Endodermal cell (in vitro differentiated cells): ENCODE results near the gene POU2AF1. TPM values are rescaled to one million over a fixed set of nuclear protein-coding genes. Genes with fewer than 3 reads are reported as not detected.
A peak's percentile ranks its signal among the peaks of the same experiment; 100 is the strongest.

Experiments
- DNase-seq: peaks from one replicate; pipeline ENCODE4 v3.0.0-alpha.2; 2017
- H3K27ac ChIP-seq: 2 replicates; pipeline ENCODE4 v1.5.1; 2013; ENCODE audit warnings: mild to moderate bottlenecking, low read depth, low read length, moderate library complexity
- H3K27me3 ChIP-seq: 2 replicates; pipeline ENCODE4 v1.6.1; 2013; ENCODE audit warnings: mild to moderate bottlenecking, low read length, moderate library complexity; ENCODE audit not compliant: insufficient read depth, control insufficient read depth, poor library complexity, severe bottlenecking
- H3K36me3 ChIP-seq: 2 replicates; pipeline ENCODE4 v1.7.0; 2013; ENCODE audit warnings: mild to moderate bottlenecking, low read length, moderate library complexity; ENCODE audit not compliant: control insufficient read depth, insufficient read depth
- H3K4me1 ChIP-seq: one replicate; pipeline ENCODE4 v1.7.0; 2013; ENCODE audit warnings: low read length; ENCODE audit not compliant: control insufficient read depth, insufficient read depth
- H3K4me3 ChIP-seq: 2 replicates; pipeline ENCODE4 v1.5.1; 2013; ENCODE audit warnings: mild to moderate bottlenecking, low read length, moderate library complexity
- H3K9ac ChIP-seq: 2 replicates; pipeline ENCODE4 v1.6.1; 2013; ENCODE audit warnings: mild to moderate bottlenecking, low read length, moderate library complexity; ENCODE audit not compliant: poor library complexity, severe bottlenecking; ENCODE audit errors: extremely low read depth
- H3K9me3 ChIP-seq: 2 replicates; pipeline ENCODE4 v1.6.1; 2013; ENCODE audit warnings: mild to moderate bottlenecking, low read length, moderate library complexity; ENCODE audit not compliant: control insufficient read depth
- H3K27ac Mint-ChIP-seq: 2 replicates; pipeline ENCODE4 v1.8.0; 2020; ENCODE audit warnings: mixed read lengths
- H3K27me3 Mint-ChIP-seq: 2 replicates; pipeline ENCODE4 v1.8.0; 2021; ENCODE audit warnings: mild to moderate bottlenecking, mixed read lengths; ENCODE audit not compliant: insufficient read depth
- H3K36me3 Mint-ChIP-seq: 2 replicates; pipeline ENCODE4 v1.8.0; 2020; ENCODE audit warnings: low read depth, mixed read lengths
- H3K4me1 Mint-ChIP-seq: 2 replicates; pipeline ENCODE4 v1.8.0; 2020; ENCODE audit warnings: mixed read lengths
- H3K4me3 Mint-ChIP-seq: 2 replicates; pipeline ENCODE4 v1.8.0; 2020; ENCODE audit warnings: mild to moderate bottlenecking, moderate library complexity, mixed read lengths
- H3K9me3 Mint-ChIP-seq: 2 replicates; pipeline ENCODE4 v1.8.0; 2020; ENCODE audit warnings: mild to moderate bottlenecking, mixed read lengths
- WGBS, 2 experiments: methylation state at CpG; one replicate each; pipeline versions ENCODE4 v1.1.5 to v1.1.7; 2013; ENCODE audit warnings: missing lambda C conversion rate in 2 of 2, mixed read lengths in 1 of 2; ENCODE audit not compliant: insufficient coverage in 1 of 2, insufficient read length in 1 of 2; 5-methylcytosine and 5-hydroxymethylcytosine counted together
- total RNA-seq, 2 donors: library from RNA; stranded (reverse); fragmentation: NEBNext Ultra II Directional in 1 of 2; extraction: Animal tissue kit (Norgen Biotek cat#: 25700) in 1 of 2; gene quantifications; 2 replicates in 1 of 2; 3 replicates in 1 of 2; pipeline ENCODE4 v1.2.1, GENCODE V29; 2021
- TF ChIP-seq, protein P1 (sequence below): fragments of 200-600 bp; sonication (generic); conservative IDR thresholded peaks from 2 replicates; pipeline ENCODE4 v1.5.0; 2021; ENCODE audit warnings: antibody characterized with exemption, mild to moderate bottlenecking

Gene POU2AF1
- total RNA-seq, 2 donors from 2014 or later: 0.46 to 0.77 TPM

- no peak overlapping the region for H3K27ac Mint-ChIP-seq
- Histone ChIP-seq H3K4me1 (no peaks in the 10 kb centered on the region), H3K4me3 (no peak overlapping the region), H3K9me3 (no peaks in the 10 kb centered on the region), H3K27me3 (no peaks in the 10 kb centered on the region), H3K36me3 (no peaks in the 10 kb centered on the region), H3K9ac (no peak overlapping the region), H3K27ac (no peak overlapping the region)
- H3K27me3 Mint-ChIP-seq: peaks cover 9% of the 10 kb centered on the region
- DNase-seq: no peak
- H3K9me3 Mint-ChIP-seq: no peaks in the 10 kb centered on the region
- H3K4me1 Mint-ChIP-seq: peaks cover 11% of the 10 kb centered on the region
- no peaks in the 10 kb centered on the region for H3K36me3 Mint-ChIP-seq
- 94 to 100% methylated on average over 2 to 3 of the region's 5 CpGs for WGBS, 2 experiments
- no peak overlapping the region for H3K4me3 Mint-ChIP-seq
- TF ChIP-seq, protein P1, sequence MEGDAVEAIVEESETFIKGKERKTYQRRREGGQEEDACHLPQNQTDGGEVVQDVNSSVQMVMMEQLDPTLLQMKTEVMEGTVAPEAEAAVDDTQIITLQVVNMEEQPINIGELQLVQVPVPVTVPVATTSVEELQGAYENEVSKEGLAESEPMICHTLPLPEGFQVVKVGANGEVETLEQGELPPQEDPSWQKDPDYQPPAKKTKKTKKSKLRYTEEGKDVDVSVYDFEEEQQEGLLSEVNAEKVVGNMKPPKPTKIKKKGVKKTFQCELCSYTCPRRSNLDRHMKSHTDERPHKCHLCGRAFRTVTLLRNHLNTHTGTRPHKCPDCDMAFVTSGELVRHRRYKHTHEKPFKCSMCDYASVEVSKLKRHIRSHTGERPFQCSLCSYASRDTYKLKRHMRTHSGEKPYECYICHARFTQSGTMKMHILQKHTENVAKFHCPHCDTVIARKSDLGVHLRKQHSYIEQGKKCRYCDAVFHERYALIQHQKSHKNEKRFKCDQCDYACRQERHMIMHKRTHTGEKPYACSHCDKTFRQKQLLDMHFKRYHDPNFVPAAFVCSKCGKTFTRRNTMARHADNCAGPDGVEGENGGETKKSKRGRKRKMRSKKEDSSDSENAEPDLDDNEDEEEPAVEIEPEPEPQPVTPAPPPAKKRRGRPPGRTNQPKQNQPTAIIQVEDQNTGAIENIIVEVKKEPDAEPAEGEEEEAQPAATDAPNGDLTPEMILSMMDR: no peak
Measured at GRCh38 chr11:111418436-111418787, 39.3 kb upstream of the POU2AF1 start.

- Histone ChIP-seq H3K9me3 (no peaks in the 10 kb centered on the region), H3K27me3 (no peaks in the 10 kb centered on the region), H3K9ac (no peak overlapping the region), H3K4me3 (no peak overlapping the region), H3K36me3 (no peaks in the 10 kb centered on the region), H3K4me1 (no peaks in the 10 kb centered on the region), H3K27ac (no peak overlapping the region)
- Mint-ChIP-seq H3K27me3 (peaks cover 9% of the 10 kb centered on the region), H3K36me3 (no peaks in the 10 kb centered on the region), H3K4me3 (no peak overlapping the region), H3K27ac (no peak overlapping the region), H3K9me3 (no peaks in the 10 kb centered on the region), H3K4me1 (peaks cover 11% of the 10 kb centered on the region)
- peak; percentile 24 for DNase-seq
- TF ChIP-seq, protein P1: no peak
- WGBS, 2 experiments: 89 to 98% methylated on average over 7 to 10 of the region's 10 CpGs
Measured at GRCh38 chr11:111417766-111418435, 38.8 kb upstream of the POU2AF1 start.

GRCh38 chr11:111417011-111417765, 38.1 kb upstream of the POU2AF1 start:
- Histone ChIP-seq H3K4me3 (no peak overlapping the region), H3K36me3 (no peaks in the 10 kb centered on the region), H3K9me3 (no peaks in the 10 kb centered on the region), H3K27ac (no peak overlapping the region), H3K27me3 (no peaks in the 10 kb centered on the region), H3K4me1 (no peaks in the 10 kb centered on the region), H3K9ac (no peak overlapping the region)
- peaks cover 9% of the 10 kb centered on the region for H3K4me1 Mint-ChIP-seq
- H3K36me3 Mint-ChIP-seq: no peaks in the 10 kb centered on the region
- TF ChIP-seq, protein P1: no peak
- no peak overlapping the region for H3K27ac Mint-ChIP-seq
- H3K9me3 Mint-ChIP-seq: no peaks in the 10 kb centered on the region
- WGBS, 2 experiments: 88 to 95% methylated on average over 7 to 8 of the region's 8 CpGs
- peaks cover 9% of the 10 kb centered on the region for H3K27me3 Mint-ChIP-seq
- H3K4me3 Mint-ChIP-seq: no peak overlapping the region
- peak; percentile 35 for DNase-seq
